ENCODE data around the gene TATDN3.
"Not testable (repeated sequence)": the region's sequence is repeated elsewhere in the genome, so short reads cannot be mapped to it uniquely, and the experiment has no call there.

TATDN3 gene

GRCh38 chr1:212838145-212838544 lies 46.5 kb downstream of the TATDN3 start:
- Histone ChIP-seq H3K27ac (ENCODE audit: low read length) (no peak overlapping the region), H3K4me1 (ENCODE audit: low read length) (peaks cover 26% of the 10 kb centered on the region), H3K9me3 (ENCODE audit: insufficient read depth, low read length) (no peaks in the 10 kb centered on the region), H3K4me2 (ENCODE audit: low read length) (no peak overlapping the region), H3K27me3 (ENCODE audit: low read depth, low read length) (no peaks in the 10 kb centered on the region), H4K20me1 (ENCODE audit: insufficient read depth, low read length) (no peaks in the 10 kb centered on the region), H3K9ac (ENCODE audit: low read length) (no peak overlapping the region), H3K36me3 (replicated peaks; ENCODE audit: low read depth, low read length) (no peaks in the 10 kb centered on the region), H3K4me3 (ENCODE audit: low read length) (no peak overlapping the region), H3K79me2 (ENCODE audit: low read length) (no peaks in the 10 kb centered on the region), H2AFZ (ENCODE audit: low read depth, low read length) (no peak overlapping the region)
- no peak for TF ChIP-seq EZH2phosphoT487 (IDR thresholded peaks at IDR 0.05; ENCODE audit: low read depth)
- no peak for TF ChIP-seq CTCF (IDR thresholded peaks at IDR 0.05; ENCODE audit: low read depth, low read length)

- not testable (repeated sequence) for H3K9me3 ChIP-seq (ENCODE audit: insufficient read depth, low read length); H3K4me1 ChIP-seq (ENCODE audit: low read length); H3K36me3 ChIP-seq (replicated peaks; ENCODE audit: low read depth, low read length); H4K20me1 ChIP-seq (ENCODE audit: insufficient read depth, low read length); H3K4me2 ChIP-seq (ENCODE audit: low read length); H2AFZ ChIP-seq (ENCODE audit: low read depth, low read length); H3K27ac ChIP-seq (ENCODE audit: low read length); H3K4me3 ChIP-seq (ENCODE audit: low read length); H3K79me2 ChIP-seq (ENCODE audit: low read length); H3K9ac ChIP-seq (ENCODE audit: low read length); H3K27me3 ChIP-seq (ENCODE audit: low read depth, low read length)
Observed at GRCh38 chr1:212844521-212844920, 52.8 kb downstream of the TATDN3 start.

DNA sequence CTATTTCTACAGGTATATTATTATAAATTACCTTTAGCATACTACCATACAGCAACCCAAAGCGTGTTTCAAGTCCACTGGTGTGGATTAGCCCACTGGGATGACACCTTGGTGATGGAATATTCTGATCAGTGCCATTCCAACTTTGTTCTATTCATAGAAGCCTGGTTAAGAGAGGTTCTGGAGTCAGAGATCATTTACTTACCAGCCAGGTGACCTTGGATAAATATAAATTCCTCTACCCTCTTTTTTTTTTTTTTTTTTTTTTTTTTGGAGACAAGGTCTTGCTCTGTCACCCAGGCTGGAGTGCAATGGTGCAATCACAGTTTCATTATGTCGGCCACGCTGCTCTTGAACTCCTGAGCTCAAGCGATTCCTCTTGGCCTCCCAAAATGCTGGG lies 55.9 kb downstream of the TATDN3 start, which contains the start of gene SPATA45:
Gene SPATA45 (minus strand): TSS at position 101 of the 400 bp plus-strand sequence. CDS start 11,500 bp downstream, outside the sequence.
- no peak within 1 kb of the TSS for H3K4me3 ChIP-seq (ENCODE audit: low read length)
- peaks cover 3% of the 10 kb centered on the region for H3K36me3 ChIP-seq (replicated peaks; ENCODE audit: low read depth, low read length)
- TF ChIP-seq EZH2phosphoT487 (IDR thresholded peaks at IDR 0.05; ENCODE audit: low read depth) (no peak), CTCF (IDR thresholded peaks at IDR 0.05; ENCODE audit: low read depth, low read length) (no peak)
- no peak within 1 kb of the TSS for H3K9ac ChIP-seq (ENCODE audit: low read length)
- H2AFZ ChIP-seq (ENCODE audit: low read depth, low read length): no peak within 1 kb of the TSS
- peaks cover 8% of the 10 kb centered on the region; the same call in 1 of the 2 replicates for H3K9me3 ChIP-seq (ENCODE audit: insufficient read depth, low read length)
- H4K20me1 ChIP-seq (ENCODE audit: insufficient read depth, low read length): no peaks in the 10 kb centered on the region
- no peaks in the 10 kb centered on the region for H3K4me1 ChIP-seq (ENCODE audit: low read length)
- no peak within 1 kb of the TSS for H3K27ac ChIP-seq (ENCODE audit: low read length)
- H3K4me2 ChIP-seq (ENCODE audit: low read length): no peak within 1 kb of the TSS
- H3K27me3 ChIP-seq (ENCODE audit: low read depth, low read length): no peaks in the 10 kb centered on the region
- H3K79me2 ChIP-seq (ENCODE audit: low read length): no peaks in the 10 kb centered on the region

- no peaks in the 10 kb centered on the region for H3K27me3 ChIP-seq (ENCODE audit: low read depth, low read length)
- no peaks in the 10 kb centered on the region for H3K9me3 ChIP-seq (ENCODE audit: insufficient read depth, low read length)
- H3K4me3 ChIP-seq (ENCODE audit: low read length): no peak overlapping the region
- H3K9ac ChIP-seq (ENCODE audit: low read length): no peak overlapping the region
- H3K36me3 ChIP-seq (replicated peaks; ENCODE audit: low read depth, low read length): peaks cover 15% of the 10 kb centered on the region
- peaks cover 11% of the 10 kb centered on the region for H3K79me2 ChIP-seq (ENCODE audit: low read length)
- no peak overlapping the region for H3K27ac ChIP-seq (ENCODE audit: low read length)
- no peak overlapping the region for H3K4me2 ChIP-seq (ENCODE audit: low read length)
- no peak for TF ChIP-seq CTCF (IDR thresholded peaks at IDR 0.05; ENCODE audit: low read depth, low read length)
- no peak for TF ChIP-seq EZH2phosphoT487 (IDR thresholded peaks at IDR 0.05; ENCODE audit: low read depth)
- no peaks in the 10 kb centered on the region for H4K20me1 ChIP-seq (ENCODE audit: insufficient read depth, low read length)
- H2AFZ ChIP-seq (ENCODE audit: low read depth, low read length): no peak overlapping the region
- peaks cover 7% of the 10 kb centered on the region for H3K4me1 ChIP-seq (ENCODE audit: low read length)
Observed at GRCh38 chr1:212852105-212852688, 60.5 kb downstream of the TATDN3 start.
